ENCODE data around the gene ABCA3.

Gene ABCA3

DNA sequence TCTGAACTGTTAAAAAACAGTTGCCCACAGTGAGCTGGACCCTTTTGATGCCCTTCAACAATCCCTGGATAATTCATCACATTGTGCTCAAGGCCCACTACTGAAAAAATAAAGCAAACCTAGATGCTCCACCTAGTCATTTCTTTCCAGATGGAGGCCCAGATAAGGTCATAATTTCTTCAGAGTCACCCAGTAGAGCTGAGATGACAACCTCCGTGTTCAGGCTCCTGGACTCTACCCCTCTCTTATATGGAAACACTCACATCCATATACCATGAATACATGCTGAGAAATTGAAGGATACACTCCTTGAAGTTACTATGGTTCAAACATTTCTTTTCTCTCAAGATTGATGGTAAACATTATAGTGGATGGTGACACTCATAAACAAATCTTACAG, 2.7 kb upstream of the ABCA3 start:
- DNase-seq, result no peak

DNA sequence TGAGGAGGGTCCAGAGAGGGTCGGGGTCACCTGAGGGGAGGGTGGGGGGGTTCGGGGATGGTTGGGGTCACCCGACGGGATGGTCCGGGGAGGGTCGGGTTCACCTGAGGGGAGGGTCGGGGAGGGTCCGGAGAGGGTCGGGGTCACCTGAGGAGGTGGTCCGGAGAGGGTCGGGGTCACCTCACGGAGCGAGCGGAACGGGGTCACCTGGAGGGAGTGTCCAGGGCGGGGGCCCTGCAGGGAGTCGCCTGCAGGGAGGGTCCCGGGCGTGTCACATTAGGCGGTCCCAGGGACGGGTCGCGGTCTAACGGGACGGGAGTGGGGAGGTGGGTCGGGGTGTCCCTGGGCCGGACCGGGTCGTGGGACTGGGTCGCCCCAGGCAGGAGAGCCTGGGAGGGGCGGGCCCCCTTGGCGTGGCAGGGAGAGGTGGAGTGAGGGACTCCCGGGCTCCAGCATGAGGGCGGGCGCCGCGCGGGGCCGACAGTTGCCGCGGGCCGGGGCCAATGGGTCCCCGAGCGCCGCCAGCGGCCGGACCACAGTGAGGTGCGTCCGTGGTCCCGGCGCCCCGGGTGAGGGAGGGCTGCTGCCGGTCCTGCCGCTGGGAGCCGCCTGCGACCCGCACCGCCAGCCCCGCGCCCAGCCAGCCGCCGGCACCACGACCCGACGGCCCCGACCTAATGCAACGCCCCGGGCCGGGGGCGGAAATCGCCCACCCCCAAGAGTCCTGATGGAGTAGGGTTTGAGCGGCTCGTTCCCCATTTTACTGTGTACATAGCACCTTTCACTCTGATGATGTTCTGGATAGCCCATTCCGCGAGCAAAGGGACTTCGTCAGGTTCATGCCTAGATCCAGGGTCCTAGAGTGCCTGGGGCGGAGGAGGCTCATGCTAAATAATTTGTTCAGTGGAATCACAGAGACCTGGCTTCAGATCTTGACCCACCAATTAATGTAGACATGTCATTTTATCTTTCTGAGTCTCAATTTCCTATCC, 1.2 kb upstream of the ABCA3 start:
- DNase-seq, result peak; percentile 9

DNA sequence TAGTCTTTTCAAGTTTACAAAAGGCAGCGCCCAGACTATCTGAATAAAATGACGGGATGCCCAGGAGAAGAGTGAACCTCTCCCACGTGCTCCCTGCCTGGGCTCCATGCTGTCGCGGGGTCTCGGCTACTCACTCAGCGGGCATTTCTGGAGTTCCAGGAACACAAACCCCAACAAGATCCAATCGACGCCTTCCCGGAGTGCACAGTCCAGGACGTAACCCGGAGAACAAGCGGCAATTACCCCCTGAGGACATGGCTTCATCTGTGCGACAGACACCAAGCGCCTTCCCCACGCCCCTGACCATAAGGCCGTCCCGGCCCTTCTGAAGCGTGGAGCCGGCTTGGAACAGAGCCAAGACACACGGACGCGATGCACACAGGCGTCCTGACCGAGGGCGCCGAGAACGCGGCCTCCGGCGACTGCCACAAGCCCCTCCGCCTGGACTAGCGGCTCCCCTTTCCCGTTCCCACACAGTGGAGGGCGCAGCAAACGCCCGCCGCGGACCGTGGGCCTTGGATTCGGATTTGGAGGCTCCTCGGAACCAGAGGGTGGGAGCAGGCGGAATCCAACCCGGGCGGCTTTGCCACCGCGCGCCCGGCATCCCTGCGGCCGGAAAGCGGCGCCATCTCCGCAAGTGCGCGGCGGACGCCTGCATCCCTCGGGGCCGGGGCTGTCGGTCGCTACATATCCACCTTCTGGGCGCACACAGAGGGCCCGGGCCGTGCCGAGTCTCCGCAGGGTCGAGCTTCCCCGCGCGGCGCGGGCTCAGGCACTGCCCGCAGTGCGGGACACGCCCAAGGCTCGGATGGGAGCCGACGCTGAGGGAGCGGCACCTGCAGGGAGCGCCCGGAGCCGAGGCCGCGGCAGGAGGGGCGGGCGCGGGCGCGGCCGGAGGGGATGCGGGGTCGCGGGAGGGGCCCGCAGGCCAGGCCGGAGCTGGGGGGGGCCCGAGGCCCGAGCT, 725 bp downstream of the ABCA3 start:
- peak; percentile 45 for DNase-seq

DNA sequence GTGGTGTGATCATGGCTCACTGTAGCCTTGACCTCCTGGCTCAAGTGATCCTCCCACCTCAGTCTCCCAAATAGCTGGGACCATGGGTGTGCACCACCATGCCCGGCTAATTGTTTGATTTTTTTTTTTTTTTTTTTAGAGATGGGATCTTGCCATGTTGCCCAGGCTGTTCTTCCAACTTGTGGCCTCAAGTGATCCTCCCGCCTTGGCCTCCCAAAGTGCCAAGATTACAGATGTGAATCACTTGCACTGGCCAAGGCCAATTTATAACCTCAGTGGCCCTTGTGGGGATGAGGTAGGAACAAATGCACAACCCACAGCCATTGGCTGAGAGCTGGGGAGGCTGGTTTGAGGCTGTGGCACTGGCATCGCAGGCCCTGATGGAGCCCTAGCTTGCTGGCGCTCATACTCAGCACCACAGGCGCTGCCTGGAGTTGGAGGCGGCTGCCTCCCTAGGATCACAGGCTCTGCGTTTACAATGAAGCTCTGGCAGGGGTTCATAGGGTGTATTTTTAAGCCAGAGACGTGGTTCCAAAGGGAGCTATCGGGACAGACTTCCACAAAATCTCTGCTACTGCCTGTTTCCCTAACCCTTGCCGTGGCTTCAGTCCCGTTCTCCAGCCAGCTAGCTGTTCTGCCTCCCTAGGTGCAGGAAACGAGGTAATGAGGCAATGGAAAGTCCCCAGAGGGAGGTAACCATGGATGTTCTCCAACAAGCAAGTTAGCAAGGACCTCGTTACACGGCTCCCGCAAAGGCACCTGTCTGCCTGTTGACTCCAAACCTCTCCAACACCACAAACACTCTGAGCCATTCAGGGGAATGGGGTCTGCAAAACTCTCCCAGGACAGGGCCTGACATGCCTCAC, 2.9 kb downstream of the ABCA3 start:
- DNase-seq, result no peak

DNA sequence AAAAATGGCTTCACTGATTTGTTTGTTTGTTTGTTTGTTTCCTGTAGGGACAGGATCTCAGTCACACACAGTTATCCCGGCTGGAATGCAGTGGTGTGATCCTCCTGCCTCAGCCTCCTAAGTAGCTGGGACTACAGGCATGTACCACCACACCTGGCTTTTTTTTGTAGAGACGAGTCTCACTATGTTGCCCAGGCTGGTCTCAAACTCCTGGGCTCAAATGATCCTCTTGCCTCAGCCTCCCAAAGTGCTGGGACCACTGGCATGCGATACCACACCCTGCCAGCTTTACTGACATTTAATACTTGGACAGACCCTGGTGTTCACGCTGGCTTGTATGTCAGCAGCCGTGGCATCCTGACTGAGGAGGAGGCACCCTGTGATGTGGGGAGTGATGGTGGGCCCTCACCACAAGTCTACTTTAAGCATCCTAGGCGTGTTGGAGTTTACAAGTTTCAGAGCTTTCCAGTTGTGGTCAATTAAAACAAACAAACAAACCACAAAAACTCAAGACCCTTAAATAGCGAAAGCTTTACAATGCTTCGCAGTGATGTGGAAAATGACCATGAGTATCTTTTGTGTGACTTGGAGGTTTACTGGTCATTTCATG, 5.1 kb downstream of the ABCA3 start:
- DNase-seq, result no peak

DNA sequence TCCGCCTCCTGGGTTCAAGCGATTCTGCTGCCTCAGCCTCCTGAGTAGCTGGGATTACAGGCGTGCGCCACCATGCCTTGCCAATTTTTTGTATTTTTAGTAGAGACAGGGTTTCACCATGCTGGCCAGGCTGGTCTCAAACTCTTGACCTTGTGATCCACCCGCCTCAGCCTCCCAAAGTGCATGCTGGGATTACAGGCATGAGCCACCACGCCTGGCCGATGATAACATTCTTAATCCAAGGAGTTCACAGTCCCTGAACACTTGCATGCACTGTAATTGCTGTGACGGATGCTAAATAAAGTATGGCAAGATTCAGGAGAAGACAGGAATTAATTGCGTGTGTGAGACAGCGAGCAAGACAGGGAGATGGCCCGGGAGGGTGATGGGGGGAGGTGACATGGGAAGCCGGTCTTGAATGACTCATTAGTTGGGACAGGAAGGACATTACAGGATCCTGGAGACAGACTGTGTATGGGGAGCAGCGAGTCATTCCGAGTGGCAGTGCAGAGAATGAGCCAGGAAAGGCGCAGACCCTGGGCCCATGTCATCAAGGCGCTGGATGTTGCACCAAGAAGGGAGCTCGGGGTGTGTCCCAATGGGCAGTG, 6.7 kb downstream of the ABCA3 start:
- DNase-seq, result no peak

DNA sequence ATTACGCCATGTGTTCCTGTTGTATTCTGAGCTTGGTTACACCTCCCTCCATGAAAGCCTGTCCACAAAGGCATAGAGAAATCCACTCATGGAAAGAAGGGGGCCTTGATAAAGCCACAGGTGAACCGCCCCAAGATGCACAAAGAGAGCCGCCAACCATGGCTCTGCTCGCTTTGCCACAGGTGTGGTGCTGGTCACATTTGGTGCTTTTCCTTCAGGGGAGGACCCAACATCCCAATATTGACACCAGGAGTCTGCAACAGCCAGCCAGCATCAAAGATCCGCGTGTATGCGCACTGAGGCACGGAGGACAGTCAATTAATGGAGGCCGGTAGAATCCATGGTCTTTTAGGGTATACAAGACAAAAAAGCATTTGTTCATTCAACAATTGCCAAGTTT, 7.3 kb downstream of the ABCA3 start:
- no peak for DNase-seq

DNA sequence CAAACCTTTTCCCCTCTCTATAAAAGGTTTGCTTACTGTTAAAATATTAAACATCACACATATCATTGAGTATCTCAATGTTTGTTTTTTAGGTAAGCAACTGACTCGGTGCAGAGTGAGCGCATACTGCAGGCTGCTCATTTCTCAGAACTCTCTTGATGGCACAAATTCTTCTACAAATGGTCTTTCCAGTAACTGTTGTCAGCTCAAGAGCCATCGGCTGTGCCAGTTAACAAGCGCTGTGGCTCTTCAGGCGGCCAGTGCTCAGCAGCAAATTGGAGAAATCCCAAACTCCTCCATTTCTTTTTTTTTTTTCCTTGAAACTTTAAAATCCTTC, 8.6 kb downstream of the ABCA3 start:
- DNase-seq, result no peak

DNA sequence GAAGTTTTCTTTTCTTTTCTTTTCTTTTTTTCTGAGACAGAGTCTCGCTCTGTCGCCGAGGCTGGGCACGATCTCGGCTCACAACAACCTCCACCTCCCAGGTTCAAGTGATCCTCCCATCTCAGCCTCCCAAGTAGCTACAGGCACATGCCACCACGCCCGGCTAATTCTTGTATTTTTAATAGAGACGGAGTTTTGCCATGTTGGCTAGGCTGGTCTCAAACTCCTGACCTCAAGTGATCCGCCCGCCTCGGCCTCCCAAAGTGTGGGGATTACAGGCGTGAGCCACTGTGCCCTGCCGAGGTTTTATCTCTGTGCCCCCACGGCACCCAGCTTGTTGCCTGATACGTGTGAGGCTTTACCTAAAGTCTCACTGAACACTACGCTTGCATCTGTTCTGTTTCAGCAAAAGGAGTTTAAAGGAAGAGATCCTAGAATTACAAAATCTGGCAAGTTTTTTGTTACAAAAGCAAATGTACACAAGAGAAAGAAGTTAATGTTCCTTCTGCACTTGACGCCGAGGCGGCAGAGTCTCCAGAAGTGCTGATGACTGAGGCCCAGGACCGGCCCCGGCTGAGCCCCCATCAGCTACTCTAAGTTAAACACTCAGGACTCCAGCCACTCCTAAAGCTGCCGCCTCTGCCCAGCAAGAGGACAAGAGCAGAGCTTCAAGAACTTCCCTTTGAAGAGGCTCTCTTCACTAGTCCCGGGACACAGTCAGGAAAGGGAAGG, 9.2 kb downstream of the ABCA3 start:
- no peak for DNase-seq

DNA sequence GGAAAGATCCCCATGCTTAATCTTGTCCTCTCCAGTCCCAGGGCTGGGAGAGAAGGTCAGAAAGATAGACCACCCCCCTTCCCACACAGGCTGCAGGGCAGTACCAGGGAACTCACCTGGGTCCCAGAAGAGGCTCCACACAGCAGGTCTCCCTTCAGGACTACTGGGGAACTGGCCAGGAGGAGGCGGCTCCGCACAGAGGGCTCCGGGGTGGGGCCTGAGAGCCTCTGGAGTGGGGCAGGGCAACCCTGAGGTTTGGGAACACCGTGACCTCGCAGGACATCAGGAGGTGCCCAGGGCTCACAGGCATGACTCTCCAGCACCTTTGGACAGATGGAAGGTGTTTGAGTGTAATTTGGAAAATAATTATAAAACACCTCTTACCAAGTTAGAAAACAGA, 11.0 kb downstream of the ABCA3 start:
- DNase-seq, result no peak

DNA sequence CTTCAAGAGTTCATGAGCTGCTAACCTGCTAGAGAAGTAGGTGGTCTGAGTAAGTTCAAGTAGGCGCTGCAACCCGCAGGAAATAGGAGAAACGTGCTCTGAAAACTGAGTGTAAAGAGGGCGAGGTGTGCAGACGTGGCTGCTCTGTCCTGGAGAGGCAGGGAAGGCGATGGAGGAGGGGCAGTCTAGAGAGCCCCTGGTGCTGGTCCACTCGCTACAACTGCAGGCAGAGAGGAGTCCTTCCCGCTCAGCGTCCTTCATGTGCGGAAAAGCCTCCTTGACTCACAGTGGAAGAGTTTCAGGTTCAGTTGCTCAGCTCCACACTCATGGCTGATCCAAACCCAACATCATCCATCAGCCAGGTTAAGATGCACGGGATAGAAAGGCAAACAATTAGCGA, 12.1 kb downstream of the ABCA3 start:
- no peak for DNase-seq

DNA sequence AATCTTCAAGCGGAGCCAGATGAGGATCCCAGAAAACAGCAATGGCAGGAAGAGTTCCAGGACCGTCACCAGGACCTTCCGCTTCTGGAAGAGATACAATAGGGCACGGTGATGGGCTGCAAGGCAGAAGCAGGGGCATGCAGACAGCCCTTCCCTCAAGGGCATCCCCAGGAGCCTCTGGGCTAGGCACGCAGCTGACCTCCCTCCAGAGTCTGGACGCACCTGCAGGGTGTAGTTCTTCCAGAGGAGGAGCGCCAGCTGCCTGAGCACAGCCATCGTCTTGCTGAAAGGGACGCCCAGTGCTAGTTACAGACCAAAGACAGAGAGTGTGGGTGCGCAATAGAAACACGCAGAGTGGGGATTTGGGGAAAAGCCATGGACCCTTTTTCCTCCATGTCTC, 14.3 kb downstream of the ABCA3 start:
- DNase-seq, result no peak

DNA sequence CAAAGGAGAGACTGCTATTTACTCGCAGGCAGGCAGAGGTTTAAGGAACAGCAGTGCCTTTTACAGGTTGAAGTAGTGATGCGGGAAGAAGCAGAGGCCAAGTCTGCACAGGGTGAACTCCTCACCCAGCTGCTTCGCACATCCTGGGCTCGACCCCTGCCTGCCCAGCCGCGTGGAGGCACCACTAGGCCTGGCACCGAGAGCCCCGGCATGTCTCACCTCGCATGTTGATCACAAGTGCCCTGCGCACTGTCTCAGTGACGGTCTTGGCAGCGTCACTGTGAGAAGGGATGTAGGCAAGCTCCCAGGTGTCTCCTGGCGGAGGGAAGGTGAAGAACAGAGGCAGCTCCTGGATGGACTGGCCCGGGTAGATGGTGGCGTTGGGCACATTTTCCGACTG, 14.7 kb downstream of the ABCA3 start:
- no peak for DNase-seq

DNA sequence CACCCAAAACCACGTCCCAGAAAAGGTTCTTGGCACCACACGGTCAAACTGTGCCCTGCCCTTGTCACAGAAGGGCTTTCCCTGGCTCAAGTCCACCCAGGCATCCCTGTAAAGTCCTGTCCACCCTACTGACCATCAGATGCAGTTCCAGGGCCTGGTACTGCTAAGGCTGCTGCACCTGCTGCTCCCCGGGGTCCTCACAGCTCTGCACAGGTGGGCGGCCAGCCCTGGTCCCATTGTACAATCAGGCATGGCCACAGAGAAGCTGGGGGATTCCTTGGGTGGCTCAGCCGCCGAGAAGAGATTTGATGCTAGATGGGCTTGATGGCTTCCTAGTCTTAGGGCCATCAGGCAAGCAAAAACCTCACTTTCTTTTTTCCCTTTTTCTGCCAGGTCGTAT, 15.3 kb downstream of the ABCA3 start:
- no peak for DNase-seq

DNA sequence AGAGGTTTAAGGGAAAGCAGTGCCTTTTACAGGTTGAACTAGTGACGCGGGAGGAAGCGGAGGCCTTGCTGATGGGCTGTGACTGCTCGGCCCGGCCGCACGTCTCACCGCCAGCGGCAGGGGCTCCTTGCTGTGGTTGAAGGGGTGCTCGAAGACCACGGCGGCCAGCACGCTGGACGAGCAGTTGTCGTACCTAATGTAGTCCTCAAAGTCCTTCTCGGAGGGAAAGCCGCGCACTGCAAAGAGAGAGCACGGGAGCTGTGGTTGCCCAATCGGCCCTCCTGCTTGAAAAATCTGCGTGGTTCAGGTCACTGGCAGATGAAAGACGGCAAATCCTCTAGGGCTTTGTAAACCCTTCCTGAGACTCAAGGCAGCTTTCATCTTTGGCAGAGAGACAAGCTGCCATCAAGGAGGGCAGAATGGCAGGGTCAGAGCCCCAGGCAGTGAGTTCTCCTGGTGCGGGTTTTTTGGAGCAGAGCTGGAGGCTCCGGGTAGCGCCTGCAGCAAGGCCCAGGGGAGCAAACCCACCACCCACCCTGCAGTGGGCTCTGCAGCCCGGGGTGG, 16.1 kb downstream of the ABCA3 start:
- no peak for DNase-seq

DNA sequence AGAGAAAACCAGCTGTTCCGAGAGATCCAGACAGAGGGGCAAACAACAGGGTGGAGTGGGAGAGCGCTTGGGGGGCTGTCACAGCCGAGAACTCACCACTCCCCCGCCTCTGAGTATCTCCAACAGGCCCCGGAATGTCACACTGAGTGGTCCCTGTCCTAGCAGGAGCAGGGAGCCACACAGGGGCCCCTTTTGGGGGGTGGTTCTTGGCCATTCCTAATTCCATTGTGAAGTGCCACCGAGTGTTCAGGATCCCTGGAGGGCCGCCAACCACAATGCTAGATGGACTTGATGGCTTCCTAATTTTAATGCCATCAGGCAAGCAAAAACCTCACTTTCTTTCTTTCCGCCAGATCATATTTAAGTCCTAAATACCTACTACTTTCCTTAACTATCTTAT, 16.8 kb downstream of the ABCA3 start:
- DNase-seq, result no peak

DNA sequence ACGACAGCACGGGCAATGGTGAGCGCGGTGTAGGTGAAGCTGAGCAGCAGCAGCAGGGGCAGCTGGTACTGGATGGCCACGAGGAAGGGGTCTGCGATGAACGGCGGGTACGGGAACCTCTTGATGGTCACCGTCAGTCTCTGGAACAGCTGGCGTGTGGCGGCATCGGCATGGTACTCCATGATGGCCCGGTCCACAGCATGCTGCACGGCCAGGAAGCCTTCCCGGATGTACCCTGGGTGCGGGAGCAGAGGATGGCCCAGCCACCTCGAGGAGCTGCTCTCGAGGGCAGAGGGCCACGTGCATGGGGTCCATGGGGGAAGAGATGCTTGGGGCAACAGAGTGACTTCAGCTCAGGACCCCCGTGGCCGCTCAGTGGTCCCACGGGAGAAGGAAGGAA, 20.9 kb downstream of the ABCA3 start:
- no peak for DNase-seq

DNA sequence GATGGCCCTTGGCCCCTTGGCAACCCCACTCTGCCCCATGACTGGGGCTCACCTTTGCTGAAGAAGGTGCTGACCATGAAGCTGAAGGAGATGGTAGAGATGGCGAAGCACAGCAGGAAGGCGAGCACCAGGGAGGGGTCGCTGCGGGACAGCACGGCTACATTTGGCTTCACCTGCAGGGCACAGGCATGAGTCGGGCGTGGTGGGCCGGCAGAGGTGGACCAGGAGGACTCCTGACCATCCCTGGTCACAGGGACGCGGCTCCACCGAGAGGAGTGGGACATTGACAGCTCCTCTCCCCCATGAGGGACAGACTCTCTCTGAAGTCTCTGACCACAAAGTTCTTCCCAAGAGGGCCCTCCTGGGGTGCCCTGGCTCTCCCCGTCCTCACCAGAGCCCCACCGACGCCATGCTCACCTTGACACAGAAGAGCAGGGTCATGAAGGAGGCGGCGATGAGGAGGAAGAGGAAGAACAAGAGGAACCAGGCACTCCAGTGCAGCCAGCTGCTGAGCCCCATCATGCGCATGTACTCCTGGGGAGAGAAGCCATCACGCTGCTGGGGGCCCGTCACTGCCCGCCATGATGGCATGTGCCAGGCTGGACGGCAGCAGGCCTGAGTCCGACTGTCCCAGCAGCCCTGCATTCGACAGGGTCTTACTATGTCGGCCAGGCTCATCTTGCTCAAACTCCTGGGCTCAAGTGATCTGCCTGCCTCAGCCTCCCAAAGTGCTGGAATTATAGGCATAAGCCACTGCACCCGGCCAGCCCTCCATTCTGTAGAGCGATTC, 23.1 kb downstream of the ABCA3 start:
- no peak for DNase-seq

DNA sequence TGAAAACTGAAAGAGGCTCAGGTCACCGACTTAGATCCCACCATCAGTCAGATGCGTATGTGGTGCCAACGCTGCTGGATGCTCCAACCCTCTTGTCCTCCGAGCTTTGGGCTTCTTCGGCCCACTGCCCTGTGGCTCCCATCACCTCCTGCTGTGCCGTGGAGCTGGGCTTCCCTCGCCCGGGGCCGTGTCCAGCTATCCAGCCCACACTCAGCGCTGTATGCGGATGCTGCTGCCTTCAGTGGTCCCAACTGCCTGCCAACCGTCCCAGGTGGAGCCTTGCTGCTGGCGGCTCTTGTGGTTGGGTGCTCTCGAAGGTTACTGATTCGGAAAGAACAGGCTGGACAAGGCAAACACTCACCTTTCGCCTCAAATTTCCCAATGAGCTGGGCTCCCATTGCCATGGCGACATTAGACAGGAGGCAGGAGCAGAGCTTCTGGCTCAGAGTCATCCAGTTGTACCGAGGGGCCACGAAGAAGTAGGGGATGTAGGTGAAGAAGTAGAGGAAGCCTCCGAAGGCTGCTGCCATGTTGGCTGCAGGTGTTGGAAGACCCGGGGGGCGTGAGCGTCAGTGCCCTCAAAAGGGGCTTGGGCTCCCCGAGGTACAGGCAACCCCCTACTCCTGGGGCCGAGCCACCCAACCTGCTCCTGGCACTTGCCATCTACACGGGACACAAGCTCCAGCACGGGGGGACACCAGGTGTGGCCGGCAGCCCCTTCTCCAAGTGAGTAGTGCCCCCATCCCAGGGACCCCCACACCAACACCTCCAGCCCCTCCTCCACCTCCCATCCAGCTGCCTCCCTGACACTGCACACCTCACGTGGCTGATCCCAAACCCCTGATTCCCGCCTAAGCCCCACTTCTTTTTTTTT, 32.2 kb downstream of the ABCA3 start:
- no peak for DNase-seq

Data from stimulated activated CD4-positive, alpha-beta T cell treated with anti-CD3 and anti-CD28 coated beads, Interleukin-4, amount 100 ng/mL, for 1 hour (primary cell).